Thoracic aorta (tissue), 2 donors: ENCODE results near the gene SYTL1. TPM values are rescaled to one million over a fixed set of nuclear protein-coding genes. Genes with fewer than 3 reads are reported as not detected.

Experiments used
- ATAC-seq: fragments of 150-250 bp; one replicate; pipeline ENCODE4 v1.8.0; 2017; ENCODE audit warnings: low read depth; ENCODE audit not compliant: insufficient number of reproducible peaks, low FRiP score
- DNase-seq: peaks from one replicate; pipeline ENCODE4 v3.0.0-alpha.2; 2020; ENCODE audit warnings: low spot score
- H3K27ac ChIP-seq, 2 donors: fragments of 200-600 bp; sonication (generic); 1 replicate in 1 of 2; 2 replicates in 1 of 2; pipeline ENCODE4 v1.5.1; 2016; ENCODE audit warnings: mild to moderate bottlenecking in 2 of 2, moderate library complexity in 2 of 2
- H3K27me3 ChIP-seq: fragments of 200-600 bp; sonication (generic); replicated peaks from 2 replicates; pipeline ENCODE4 v1.6.0; 2016; ENCODE audit warnings: mild to moderate bottlenecking; ENCODE audit not compliant: insufficient read depth
- H3K36me3 ChIP-seq: fragments of 200-600 bp; sonication (generic); one replicate; pipeline ENCODE4 v1.5.1; 2016
- H3K4me1 ChIP-seq, 2 donors: fragments of 200-600 bp; sonication (generic); 1 replicate in 1 of 2; 2 replicates in 1 of 2; pipeline versions ENCODE4 v1.5.1 to v1.6.0; 2016; ENCODE audit warnings: low read depth in 2 of 2, mild to moderate bottlenecking in 1 of 2; ENCODE audit not compliant: control insufficient read depth in 1 of 2
- H3K4me3 ChIP-seq: fragments of 200-600 bp; sonication (generic); 2 replicates; pipeline ENCODE4 v1.5.1; 2016; ENCODE audit warnings: mild to moderate bottlenecking
- H3K9me3 ChIP-seq: fragments of 200-600 bp; sonication (generic); 2 replicates; pipeline ENCODE4 v1.5.1; 2016
- total RNA-seq, 2 donors: library from RNA; depleted of rRNA; stranded (reverse); fragments of >200 nt; gene quantifications; one replicate each; pipeline versions ENCODE4 v1.1.0 to v1.2.3, GENCODE V29; 2016
- TF ChIP-seq, protein P1 (sequence below): fragments of 200-600 bp; sonication (generic); IDR thresholded peaks from one replicate; pipeline ENCODE4 v1.5.1; 2019; ENCODE audit warnings: antibody characterized with exemption

SYTL1 gene
- total RNA-seq, 2 donors from 2014 or later = 4.1 to 5.5 TPM

- no peaks in the 10 kb centered on the region for H3K9me3 ChIP-seq
- H3K4me1 ChIP-seq = peaks cover 6 to 26% of the 10 kb centered on the region in 2 donors
- no peaks in the 10 kb centered on the region for H3K27me3 ChIP-seq
- H3K36me3 ChIP-seq = no peaks in the 10 kb centered on the region
- TF ChIP-seq, protein P1, sequence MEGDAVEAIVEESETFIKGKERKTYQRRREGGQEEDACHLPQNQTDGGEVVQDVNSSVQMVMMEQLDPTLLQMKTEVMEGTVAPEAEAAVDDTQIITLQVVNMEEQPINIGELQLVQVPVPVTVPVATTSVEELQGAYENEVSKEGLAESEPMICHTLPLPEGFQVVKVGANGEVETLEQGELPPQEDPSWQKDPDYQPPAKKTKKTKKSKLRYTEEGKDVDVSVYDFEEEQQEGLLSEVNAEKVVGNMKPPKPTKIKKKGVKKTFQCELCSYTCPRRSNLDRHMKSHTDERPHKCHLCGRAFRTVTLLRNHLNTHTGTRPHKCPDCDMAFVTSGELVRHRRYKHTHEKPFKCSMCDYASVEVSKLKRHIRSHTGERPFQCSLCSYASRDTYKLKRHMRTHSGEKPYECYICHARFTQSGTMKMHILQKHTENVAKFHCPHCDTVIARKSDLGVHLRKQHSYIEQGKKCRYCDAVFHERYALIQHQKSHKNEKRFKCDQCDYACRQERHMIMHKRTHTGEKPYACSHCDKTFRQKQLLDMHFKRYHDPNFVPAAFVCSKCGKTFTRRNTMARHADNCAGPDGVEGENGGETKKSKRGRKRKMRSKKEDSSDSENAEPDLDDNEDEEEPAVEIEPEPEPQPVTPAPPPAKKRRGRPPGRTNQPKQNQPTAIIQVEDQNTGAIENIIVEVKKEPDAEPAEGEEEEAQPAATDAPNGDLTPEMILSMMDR = no peak
- DNase-seq = no peak
- no peak for ATAC-seq
- no peak overlapping the region for H3K27ac ChIP-seq
- no peak overlapping the region for H3K4me3 ChIP-seq
These were observed 55.9 kb downstream of the SYTL1 start for GRCh38 chr1:27397749-27398148.

DNA sequence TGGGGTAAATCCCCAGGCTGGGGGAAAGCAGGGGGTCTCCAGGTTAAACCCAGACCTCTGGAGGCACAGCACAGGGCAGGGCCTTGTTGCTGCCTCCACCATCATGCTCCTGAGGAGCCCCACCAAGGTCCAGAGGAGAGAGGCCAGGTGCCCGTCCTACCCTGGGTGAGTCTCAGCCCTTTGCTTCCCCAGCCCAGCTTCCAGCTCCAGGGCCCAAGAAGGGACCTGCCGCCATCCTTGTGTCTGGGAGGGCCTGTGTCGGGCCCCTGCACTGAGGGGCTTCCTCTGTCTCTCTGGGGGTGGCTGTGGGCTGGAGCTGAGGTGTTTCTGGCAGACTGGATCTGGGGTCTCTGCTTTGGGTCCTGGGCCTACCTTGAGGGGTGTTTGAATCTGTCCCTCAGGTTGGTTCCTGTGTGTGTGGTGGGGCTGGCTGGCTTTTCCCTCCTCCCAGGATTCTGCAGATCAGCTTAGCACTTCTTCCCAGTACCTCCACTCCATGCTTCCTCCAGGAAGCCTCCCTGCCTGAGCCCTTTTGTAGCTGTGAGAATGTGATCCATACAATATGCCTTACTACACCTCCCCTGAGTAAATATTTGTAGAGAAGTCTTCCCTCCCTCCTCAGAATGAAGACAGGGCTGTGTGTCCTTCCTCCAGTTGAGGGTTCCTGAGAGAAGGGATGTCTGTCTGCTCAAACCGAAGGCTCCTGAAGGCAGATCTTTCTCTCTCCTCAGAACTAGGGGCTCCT is 56.8 kb downstream of the SYTL1 start:
- Histone ChIP-seq H3K9me3 (no peaks in the 10 kb centered on the region), H3K4me3 (no peak overlapping the region), H3K27me3 (no peaks in the 10 kb centered on the region), H3K27ac (no peak overlapping the region), H3K4me1 (peaks cover 14 to 32% of the 10 kb centered on the region in 2 donors), H3K36me3 (no peaks in the 10 kb centered on the region)
- no peak for DNase-seq
- no peak for ATAC-seq
- TF ChIP-seq, protein P1 = no peak

DNA sequence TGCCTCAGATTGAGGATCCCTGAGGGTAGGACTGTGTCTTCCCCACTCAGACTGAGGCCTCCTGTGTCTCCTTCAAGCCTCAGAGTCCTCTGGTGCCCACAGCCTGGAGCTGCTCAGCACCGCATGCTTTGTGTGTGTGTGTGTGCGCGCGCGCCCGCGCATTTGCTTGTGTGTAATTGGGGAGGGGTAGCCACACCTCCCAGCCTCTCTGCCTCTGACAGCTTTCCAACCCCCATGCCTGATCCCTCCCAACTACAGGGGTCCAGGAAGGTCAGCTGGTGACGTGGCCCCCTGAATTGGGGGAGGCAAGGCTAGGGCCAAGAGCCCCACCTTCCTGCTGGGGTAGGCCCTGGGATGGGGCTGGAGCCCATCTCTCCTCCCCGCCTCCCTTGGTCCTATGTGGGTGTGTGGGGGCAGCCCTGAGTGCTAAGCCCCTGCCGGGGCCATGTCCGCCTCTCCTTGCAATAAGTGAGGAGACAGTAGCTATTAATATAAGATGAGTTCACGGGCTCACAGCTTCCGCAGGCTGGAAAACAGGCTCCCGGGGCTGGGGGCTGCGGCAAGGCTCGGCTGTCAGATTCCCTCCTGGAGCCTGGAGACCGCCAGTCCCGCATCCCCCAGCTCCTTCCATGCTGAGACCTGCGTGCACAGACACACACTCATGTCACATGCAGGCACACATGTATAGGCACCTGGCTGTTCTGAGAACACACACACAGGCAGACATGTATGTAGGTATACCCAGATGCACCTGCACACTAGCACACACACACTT is 57.6 kb downstream of the SYTL1 start:
- ATAC-seq = no peak
- Histone ChIP-seq H3K27me3 (no peaks in the 10 kb centered on the region), H3K4me3 (no peak overlapping the region), H3K36me3 (no peaks in the 10 kb centered on the region), H3K9me3 (no peaks in the 10 kb centered on the region), H3K4me1 (peaks cover 20 to 41% of the 10 kb centered on the region in 2 donors), H3K27ac (no peak overlapping the region)
- TF ChIP-seq, protein P1 = no peak
- DNase-seq = no peak

- no peak for ATAC-seq
- TF ChIP-seq, protein P1 = no peak
- Histone ChIP-seq H3K27me3 (no peaks in the 10 kb centered on the region), H3K36me3 (no peaks in the 10 kb centered on the region), H3K9me3 (no peaks in the 10 kb centered on the region), H3K4me3 (no peak overlapping the region), H3K4me1 (peaks cover 28 to 43% of the 10 kb centered on the region in 2 donors), H3K27ac (no peak overlapping the region)
- DNase-seq = no peak
These were observed 58.5 kb downstream of the SYTL1 start for GRCh38 chr1:27400082-27400962.
